NB4 (cell line): ENCODE data around the gene KIF22.
A peak's percentile ranks its signal among the peaks of the same experiment; 100 is the strongest.
"Not testable (repeated sequence)": the region's sequence is repeated elsewhere in the genome, so short reads cannot be mapped to it uniquely, and the experiment has no call there.

Experiments used
- DNase-seq: peaks from one replicate; pipeline ENCODE4 v3.0.0; 2010; ENCODE audit warnings: low read depth
- H3K4me3 ChIP-seq: one replicate; pipeline ENCODE4 v1.5.1; 2011; ENCODE audit warnings: mild to moderate bottlenecking, low read depth, low read length, moderate library complexity
- MYC ChIP-seq: IDR thresholded peaks from 2 replicates; pipeline ENCODE4 v1.6.1; 2011; ENCODE audit warnings: low read depth, low read length
- POLR2A ChIP-seq: IDR thresholded peaks from 2 replicates; pipeline ENCODE4 v1.6.1; 2011; ENCODE audit warnings: mild to moderate bottlenecking; ENCODE audit not compliant: insufficient read length; ENCODE audit errors: extremely low read depth
- TF ChIP-seq, protein P1 (sequence below): IDR thresholded peaks from one replicate; pipeline ENCODE4 v1.5.1; 2012; ENCODE audit warnings: low read depth, low read length
- TF ChIP-seq, protein P2 (sequence below): IDR thresholded peaks from 2 replicates; pipeline ENCODE4 v1.6.1; 2011; ENCODE audit warnings: low read depth, low read length

Gene KIF22

DNA sequence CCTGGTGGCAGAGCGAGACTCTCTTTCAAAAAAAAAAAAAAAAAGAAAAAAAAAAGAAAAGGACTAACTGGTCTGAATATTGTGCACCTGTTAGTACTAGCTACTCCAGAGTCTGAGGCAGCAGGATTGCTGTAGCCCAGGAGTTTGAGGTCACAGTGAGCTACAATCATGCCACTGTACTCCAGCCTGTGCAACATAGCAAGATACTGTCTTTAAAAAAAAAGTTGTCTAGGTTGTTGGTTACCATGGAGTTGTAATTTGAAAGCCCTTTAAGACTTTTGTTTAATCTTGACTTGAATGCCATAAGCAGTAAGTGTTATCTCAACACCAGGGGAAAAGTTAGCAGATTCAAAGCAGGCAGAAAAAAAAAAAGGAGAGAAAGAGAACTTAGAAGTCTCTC is 33.9 kb upstream of the KIF22 start:
- DNase-seq, result no peak
- H3K4me3 ChIP-seq, result no peak overlapping the region
- TF ChIP-seq POLR2A, result no peak
- no peak for TF ChIP-seq MYC
- TF ChIP-seq, protein P1, sequence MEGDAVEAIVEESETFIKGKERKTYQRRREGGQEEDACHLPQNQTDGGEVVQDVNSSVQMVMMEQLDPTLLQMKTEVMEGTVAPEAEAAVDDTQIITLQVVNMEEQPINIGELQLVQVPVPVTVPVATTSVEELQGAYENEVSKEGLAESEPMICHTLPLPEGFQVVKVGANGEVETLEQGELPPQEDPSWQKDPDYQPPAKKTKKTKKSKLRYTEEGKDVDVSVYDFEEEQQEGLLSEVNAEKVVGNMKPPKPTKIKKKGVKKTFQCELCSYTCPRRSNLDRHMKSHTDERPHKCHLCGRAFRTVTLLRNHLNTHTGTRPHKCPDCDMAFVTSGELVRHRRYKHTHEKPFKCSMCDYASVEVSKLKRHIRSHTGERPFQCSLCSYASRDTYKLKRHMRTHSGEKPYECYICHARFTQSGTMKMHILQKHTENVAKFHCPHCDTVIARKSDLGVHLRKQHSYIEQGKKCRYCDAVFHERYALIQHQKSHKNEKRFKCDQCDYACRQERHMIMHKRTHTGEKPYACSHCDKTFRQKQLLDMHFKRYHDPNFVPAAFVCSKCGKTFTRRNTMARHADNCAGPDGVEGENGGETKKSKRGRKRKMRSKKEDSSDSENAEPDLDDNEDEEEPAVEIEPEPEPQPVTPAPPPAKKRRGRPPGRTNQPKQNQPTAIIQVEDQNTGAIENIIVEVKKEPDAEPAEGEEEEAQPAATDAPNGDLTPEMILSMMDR, result no peak
- TF ChIP-seq, protein P2, sequence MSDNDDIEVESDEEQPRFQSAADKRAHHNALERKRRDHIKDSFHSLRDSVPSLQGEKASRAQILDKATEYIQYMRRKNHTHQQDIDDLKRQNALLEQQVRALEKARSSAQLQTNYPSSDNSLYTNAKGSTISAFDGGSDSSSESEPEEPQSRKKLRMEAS, result no peak

DNA sequence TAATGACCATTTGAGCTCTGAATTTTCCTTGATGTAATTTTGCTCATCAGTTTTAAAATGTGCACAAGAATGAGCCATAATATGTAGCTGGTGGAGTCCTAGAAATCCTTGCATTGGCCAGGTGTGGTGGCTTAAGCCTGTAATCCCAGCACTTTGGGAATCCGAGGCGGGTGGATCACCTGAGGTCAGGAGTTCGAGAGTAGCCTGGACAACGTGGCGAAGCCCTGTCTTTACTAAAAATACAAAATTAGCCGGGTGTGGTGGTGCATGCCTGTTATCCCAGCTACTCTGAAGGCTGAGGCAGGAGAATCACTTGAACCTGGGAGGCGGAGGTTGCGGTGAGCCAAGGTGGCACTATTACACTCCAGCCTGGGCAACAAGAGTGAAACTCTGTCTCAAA is 33.5 kb upstream of the KIF22 start:
- DNase-seq, H3K4me3 ChIP-seq: not testable (repeated sequence)

DNA sequence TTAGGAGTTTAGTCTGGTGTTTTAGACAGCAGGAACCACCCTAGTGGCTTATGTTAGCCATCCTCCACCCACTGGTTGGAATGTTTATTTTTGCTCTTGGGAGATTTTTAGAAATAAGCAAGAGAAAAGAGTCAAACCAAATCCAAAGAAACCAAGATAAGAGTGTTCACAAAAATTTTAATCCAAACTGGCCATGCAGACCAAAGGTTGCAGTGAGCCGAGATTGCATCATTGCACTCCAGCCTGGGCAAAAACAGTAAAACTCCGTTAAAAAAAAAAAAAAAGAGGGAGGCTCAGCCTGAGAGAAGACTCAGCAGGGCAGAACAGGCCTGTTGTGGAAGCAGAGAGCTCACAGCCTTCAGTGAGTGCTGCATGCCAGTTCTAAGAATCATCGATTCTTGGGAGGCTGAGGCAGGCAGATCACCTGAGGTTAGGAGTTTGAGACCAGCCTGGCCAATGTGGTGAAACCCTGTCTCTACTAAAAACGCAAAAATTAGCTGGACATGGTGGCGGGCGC is 32.5 kb upstream of the KIF22 start:
- peak; percentile 56 for DNase-seq
- TF ChIP-seq, protein P1, result no peak
- TF ChIP-seq POLR2A, result no peak
- TF ChIP-seq, protein P2, result no peak
- TF ChIP-seq MYC, result no peak
- no peak overlapping the region for H3K4me3 ChIP-seq

DNA sequence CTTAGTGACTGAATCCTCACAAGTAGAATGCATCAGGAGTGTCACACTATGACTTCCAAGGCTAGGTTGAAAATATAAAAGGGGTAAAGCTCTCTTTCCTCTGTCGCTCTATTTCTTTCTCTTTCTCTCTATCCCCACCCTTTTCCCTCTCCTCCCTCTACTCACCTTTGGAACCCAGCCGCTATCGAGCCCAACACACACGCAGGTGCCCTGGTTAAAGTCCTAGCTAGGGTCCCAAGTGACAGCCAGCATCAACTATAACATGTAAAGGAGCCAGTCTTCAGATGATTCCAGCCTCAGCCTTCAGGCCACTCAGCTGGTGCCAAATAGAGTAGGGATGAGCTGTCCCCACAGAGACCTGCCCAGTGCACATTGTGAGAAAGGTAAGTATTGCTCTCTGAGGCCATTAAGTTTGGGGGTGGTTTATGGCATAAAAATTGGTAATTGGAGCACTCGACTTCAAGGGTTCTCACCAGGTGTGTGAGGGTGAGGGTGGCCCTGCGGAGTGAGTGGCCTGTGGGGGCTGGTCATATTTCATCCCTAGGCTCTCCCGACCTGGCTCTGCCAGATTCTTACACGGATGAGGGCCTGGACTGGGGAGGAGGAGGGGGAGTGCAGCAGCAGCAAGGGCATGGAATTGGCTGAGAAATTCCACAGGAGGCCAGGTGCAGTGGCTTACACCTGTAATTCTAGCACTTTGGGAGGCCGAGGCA is 29.8 kb upstream of the KIF22 start:
- no peak for TF ChIP-seq POLR2A
- TF ChIP-seq, protein P2, result no peak
- TF ChIP-seq, protein P1, result no peak
- TF ChIP-seq MYC, result no peak
- no peak overlapping the region for H3K4me3 ChIP-seq
- no peak for DNase-seq

DNA sequence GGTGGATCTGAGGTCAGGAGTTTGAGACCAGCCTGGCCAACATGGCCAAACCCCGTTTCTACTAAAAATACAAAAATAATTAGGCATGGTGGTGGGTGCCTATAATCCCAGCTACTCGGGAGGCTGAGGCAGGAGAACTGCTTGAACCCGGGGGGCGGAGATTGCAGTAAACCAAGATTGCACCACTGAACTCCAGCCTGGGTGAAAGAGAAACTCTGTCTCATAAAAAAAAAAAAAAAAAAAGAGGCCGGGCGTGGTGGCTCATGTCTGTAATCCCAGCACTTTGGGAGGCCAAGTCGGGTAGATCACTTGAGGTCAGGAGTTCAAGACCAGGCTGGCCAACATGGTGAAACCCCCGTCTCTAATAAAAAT is 29.3 kb upstream of the KIF22 start:
- DNase-seq, H3K4me3 ChIP-seq: not testable (repeated sequence)

DNA sequence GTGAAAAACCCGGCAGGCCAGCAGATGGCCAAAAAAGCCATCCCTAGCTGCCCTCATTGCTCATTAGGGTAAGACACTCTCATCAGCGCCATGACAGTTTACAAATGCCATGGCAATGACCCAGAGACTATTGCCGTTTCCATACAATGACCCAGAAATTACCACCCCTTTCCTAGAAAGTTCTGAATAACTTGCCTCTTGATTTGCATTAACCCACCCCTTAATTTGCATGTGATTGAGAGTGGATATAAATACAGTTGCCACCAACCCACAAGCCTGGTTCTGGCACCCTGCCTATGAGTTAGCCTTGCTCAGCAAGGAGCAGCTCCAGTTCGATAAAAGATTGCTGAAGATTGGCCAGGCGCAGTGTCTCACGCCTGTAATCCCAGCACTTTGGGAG is 28.7 kb upstream of the KIF22 start:
- TF ChIP-seq POLR2A (no peak), MYC (no peak)
- TF ChIP-seq, protein P2, result no peak
- TF ChIP-seq, protein P1, result no peak
- no peak overlapping the region for H3K4me3 ChIP-seq
- no peak for DNase-seq

DNA sequence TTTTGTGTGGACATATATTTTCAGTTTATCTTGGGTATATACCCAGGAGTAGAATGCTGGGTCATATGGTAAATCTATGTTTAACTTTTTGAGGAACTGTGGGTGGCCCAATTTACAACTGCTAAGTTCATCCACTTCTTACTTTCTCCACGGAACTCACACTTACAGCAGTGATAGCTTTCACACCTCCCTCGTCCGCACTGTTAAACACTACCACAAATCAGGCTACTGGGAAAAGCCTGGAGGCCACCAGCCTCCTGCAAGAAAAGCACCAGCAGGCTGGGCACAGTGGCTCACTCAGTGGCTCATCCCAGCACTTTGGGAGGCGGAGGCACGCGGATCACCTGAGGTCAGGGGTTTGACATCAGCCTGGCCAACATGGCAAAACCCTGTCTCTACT is 27.2 kb upstream of the KIF22 start:
- TF ChIP-seq POLR2A (no peak), MYC (no peak)
- TF ChIP-seq, protein P1, result no peak
- TF ChIP-seq, protein P2, result no peak
- DNase-seq, result no peak
- H3K4me3 ChIP-seq, result no peak overlapping the region
